Measurements from ENCODE around the gene GFRA1.

The GFRA1 gene

GRCh38 chr10:116178086-116178605 lies 94.9 kb downstream of the GFRA1 start:
- H3K27me3 Mint-ChIP-seq (ENCODE audit: low read depth): peaks cover 5% of the 10 kb centered on the region

GRCh38 chr10:116175231-116175630 lies 97.8 kb downstream of the GFRA1 start:
- H3K36me3 Mint-ChIP-seq (ENCODE audit: low read depth): no peaks in the 10 kb centered on the region
- peaks cover 19% of the 10 kb centered on the region for H3K4me1 Mint-ChIP-seq
- H3K9me3 Mint-ChIP-seq: peaks cover 2% of the 10 kb centered on the region
- H3K27ac Mint-ChIP-seq: no peak overlapping the region
- H3K4me3 Mint-ChIP-seq: no peak overlapping the region
- TF ChIP-seq CTCF (IDR thresholded peaks at IDR 0.05; ENCODE audit: unreplicated experiment in 3 of 3): no peak
- H3K27me3 Mint-ChIP-seq (ENCODE audit: low read depth): peaks cover 6% of the 10 kb centered on the region

More at GRCh38 chr10:116178086-116178605, 94.9 kb downstream of the GFRA1 start:
- no peak for TF ChIP-seq CTCF (IDR thresholded peaks at IDR 0.05; ENCODE audit: unreplicated experiment in 3 of 3)
- no peaks in the 10 kb centered on the region for H3K4me1 Mint-ChIP-seq
- no peaks in the 10 kb centered on the region for H3K36me3 Mint-ChIP-seq (ENCODE audit: low read depth)
- H3K4me3 Mint-ChIP-seq: no peak overlapping the region
- no peak overlapping the region for H3K27ac Mint-ChIP-seq
- no peaks in the 10 kb centered on the region for H3K9me3 Mint-ChIP-seq

GRCh38 chr10:116171505-116171904 lies 101.5 kb downstream of the GFRA1 start:
- H3K27me3 Mint-ChIP-seq (ENCODE audit: low read depth): peaks cover 7% of the 10 kb centered on the region
- peaks cover 13% of the 10 kb centered on the region for H3K9me3 Mint-ChIP-seq
- no peak overlapping the region for H3K27ac Mint-ChIP-seq
- H3K4me3 Mint-ChIP-seq: no peak overlapping the region
- no peak for TF ChIP-seq CTCF (IDR thresholded peaks at IDR 0.05; ENCODE audit: unreplicated experiment in 3 of 3)
- H3K4me1 Mint-ChIP-seq: peaks cover 27% of the 10 kb centered on the region
- H3K36me3 Mint-ChIP-seq (ENCODE audit: low read depth): no peaks in the 10 kb centered on the region

- Mint-ChIP-seq H3K4me1 (peaks cover 27% of the 10 kb centered on the region), H3K27ac (peak overlapping the region in 2 of 3 experiments; percentile 14 to 22), H3K27me3 (ENCODE audit: low read depth) (peaks cover 10% of the 10 kb centered on the region), H3K9me3 (peaks cover 16% of the 10 kb centered on the region), H3K36me3 (ENCODE audit: low read depth) (no peaks in the 10 kb centered on the region), H3K4me3 (no peak overlapping the region)
- TF ChIP-seq CTCF (IDR thresholded peaks at IDR 0.05; ENCODE audit: unreplicated experiment in 3 of 3): no peak
Observed at GRCh38 chr10:116170815-116171250, 102.2 kb downstream of the GFRA1 start.

GRCh38 chr10:116169782-116170445 lies 103.1 kb downstream of the GFRA1 start:
- H3K9me3 Mint-ChIP-seq: peaks cover 16% of the 10 kb centered on the region
- no peak overlapping the region for H3K4me3 Mint-ChIP-seq
- H3K27ac Mint-ChIP-seq: no peak overlapping the region
- H3K4me1 Mint-ChIP-seq: peaks cover 27% of the 10 kb centered on the region
- H3K27me3 Mint-ChIP-seq (ENCODE audit: low read depth): peaks cover 10% of the 10 kb centered on the region
- no peaks in the 10 kb centered on the region for H3K36me3 Mint-ChIP-seq (ENCODE audit: low read depth)
- no peak for TF ChIP-seq CTCF (IDR thresholded peaks at IDR 0.05; ENCODE audit: unreplicated experiment in 3 of 3)

- H3K27ac Mint-ChIP-seq: peak overlapping the region in 1 of 3 experiments; percentile 9
- no peak for TF ChIP-seq CTCF (IDR thresholded peaks at IDR 0.05; ENCODE audit: unreplicated experiment in 3 of 3)
Observed at GRCh38 chr10:116168745-116169144, 104.3 kb downstream of the GFRA1 start.

More at GRCh38 chr10:116168745-116169144, 104.3 kb downstream of the GFRA1 start:
- Mint-ChIP-seq H3K4me1 (peaks cover 33% of the 10 kb centered on the region), H3K27me3 (ENCODE audit: low read depth) (peaks cover 10% of the 10 kb centered on the region), H3K9me3 (peaks cover 16% of the 10 kb centered on the region), H3K4me3 (no peak overlapping the region), H3K36me3 (ENCODE audit: low read depth) (no peaks in the 10 kb centered on the region)

Measured in nephron (organoid).